ENCODE measurements around the gene PRR9.

GRCh38 chr1:153251562-153251961 lies 34.2 kb downstream of the PRR9 start:
- TF ChIP-seq POLR2A (IDR thresholded peaks at IDR 0.05; ENCODE audit: low read depth, low read length) (no peak), POLR2AphosphoS5 (IDR thresholded peaks at IDR 0.05; ENCODE audit: low read depth, low read length) (no peak), TAF1 (IDR thresholded peaks at IDR 0.05; ENCODE audit: low read depth, low read length) (no peak), POU2F2 (IDR thresholded peaks at IDR 0.05; ENCODE audit: low read depth, low read length) (no peak), SPI1 (IDR thresholded peaks at IDR 0.05; ENCODE audit: low read depth, low read length) (no peak)

Measured in GM12891 (cell line).